Measurements from ENCODE around the gene GOLGB1.
A peak's percentile ranks its signal among the peaks of the same experiment; 100 is the strongest.
"Not testable (repeated sequence)": the region's sequence is repeated elsewhere in the genome, so short reads cannot be mapped to it uniquely, and the experiment has no call there.

GOLGB1 gene

GRCh38 chr3:121748680-121749275, 763 bp downstream of the GOLGB1 start:
- peak in 1 of 2 donors; percentile 19 for DNase-seq (ENCODE audit: extremely low read depth in 1 of 2, low read depth in 1 of 2)

GRCh38 chr3:121747976-121748375, 1.6 kb downstream of the GOLGB1 start:
- no peak for DNase-seq (ENCODE audit: extremely low read depth in 1 of 2, low read depth in 1 of 2)

GRCh38 chr3:121743106-121743505, 6.4 kb downstream of the GOLGB1 start:
- DNase-seq (ENCODE audit: extremely low read depth in 1 of 2, low read depth in 1 of 2), result not testable (repeated sequence)

GRCh38 chr3:121740896-121741295, 8.6 kb downstream of the GOLGB1 start:
- DNase-seq (ENCODE audit: extremely low read depth in 1 of 2, low read depth in 1 of 2), result no peak

- DNase-seq (ENCODE audit: extremely low read depth in 1 of 2, low read depth in 1 of 2), result no peak
These were observed 9.6 kb downstream of the GOLGB1 start for GRCh38 chr3:121739902-121740301.

GRCh38 chr3:121737644-121738043, 11.9 kb downstream of the GOLGB1 start:
- DNase-seq (ENCODE audit: extremely low read depth in 1 of 2, low read depth in 1 of 2), result no peak

GRCh38 chr3:121736112-121736511, 13.4 kb downstream of the GOLGB1 start:
- no peak for DNase-seq (ENCODE audit: extremely low read depth in 1 of 2, low read depth in 1 of 2)

- DNase-seq (ENCODE audit: extremely low read depth in 1 of 2, low read depth in 1 of 2), result no peak
These were observed 14.4 kb downstream of the GOLGB1 start for GRCh38 chr3:121735047-121735696.

GRCh38 chr3:121730940-121731687, 18.4 kb downstream of the GOLGB1 start:
- DNase-seq (ENCODE audit: extremely low read depth in 1 of 2, low read depth in 1 of 2), result no peak

GRCh38 chr3:121724130-121724529, 25.4 kb downstream of the GOLGB1 start:
- DNase-seq (ENCODE audit: extremely low read depth in 1 of 2, low read depth in 1 of 2), result no peak

- DNase-seq (ENCODE audit: extremely low read depth in 1 of 2, low read depth in 1 of 2), result no peak
These were observed 26.1 kb downstream of the GOLGB1 start for GRCh38 chr3:121723485-121723884.

GRCh38 chr3:121722411-121722810, 27.1 kb downstream of the GOLGB1 start:
- DNase-seq (ENCODE audit: extremely low read depth in 1 of 2, low read depth in 1 of 2), result no peak

- DNase-seq (ENCODE audit: extremely low read depth in 1 of 2, low read depth in 1 of 2), result no peak
These were observed 29.4 kb downstream of the GOLGB1 start for GRCh38 chr3:121720163-121720562.

GRCh38 chr3:121719423-121719822, 30.1 kb downstream of the GOLGB1 start:
- DNase-seq (ENCODE audit: extremely low read depth in 1 of 2, low read depth in 1 of 2), result no peak

- DNase-seq (ENCODE audit: extremely low read depth in 1 of 2, low read depth in 1 of 2), result no peak
These were observed 31.2 kb downstream of the GOLGB1 start for GRCh38 chr3:121718205-121718846.

- DNase-seq (ENCODE audit: extremely low read depth in 1 of 2, low read depth in 1 of 2), result no peak
These were observed 39.2 kb downstream of the GOLGB1 start for GRCh38 chr3:121710347-121710746.

GRCh38 chr3:121707531-121708273, 41.8 kb downstream of the GOLGB1 start:
- no peak for DNase-seq (ENCODE audit: extremely low read depth in 1 of 2, low read depth in 1 of 2)

- no peak for DNase-seq (ENCODE audit: extremely low read depth in 1 of 2, low read depth in 1 of 2)
These were observed 44.0 kb downstream of the GOLGB1 start for GRCh38 chr3:121705541-121705940.

- DNase-seq (ENCODE audit: extremely low read depth in 1 of 2, low read depth in 1 of 2), result no peak
These were observed 45.6 kb downstream of the GOLGB1 start for GRCh38 chr3:121703973-121704372.

- DNase-seq (ENCODE audit: extremely low read depth in 1 of 2, low read depth in 1 of 2), result no peak
These were observed 50.6 kb downstream of the GOLGB1 start for GRCh38 chr3:121698901-121699300.

- no peak for DNase-seq (ENCODE audit: extremely low read depth in 1 of 2, low read depth in 1 of 2)
These were observed 51.1 kb downstream of the GOLGB1 start for GRCh38 chr3:121698476-121698875.
